SH-SY5Y (cell line): ENCODE results near the gene FGFR3.

Experiments
- GATA2 ChIP-seq: IDR thresholded peaks from 2 replicates; pipeline ENCODE4 v1.6.1; 2011; ENCODE audit warnings: mild to moderate bottlenecking, low read depth, low read length
- GATA3 ChIP-seq: IDR thresholded peaks from 2 replicates; pipeline ENCODE4 v1.6.1; 2011; ENCODE audit warnings: low read depth, mild to moderate bottlenecking, low read length, moderate library complexity

GRCh38 chr4:1834047-1834775 lies 41.1 kb downstream of the FGFR3 start:
- TF ChIP-seq GATA2 (no peak), GATA3 (no peak)
